Cardiac muscle cell (in vitro differentiated cells and primary cell): ENCODE data around the gene CTNNA2. TPM values are rescaled to one million over a fixed set of nuclear protein-coding genes. Genes with fewer than 3 reads are reported as not detected.
A peak's percentile ranks its signal among the peaks of the same experiment; 100 is the strongest.

Experiments
- DNase-seq, 2 donors: peaks; one replicate each; pipeline versions ENCODE4 v3.0.0 to v3.0.0-alpha.2; 2010 to 2017; ENCODE audit warnings: low read depth in 1 of 2, low spot score in 1 of 2
- H3K27ac ChIP-seq: fragments of 200-600 bp; sonication (generic); 2 replicates; pipeline ENCODE4 v1.5.1; 2016
- H3K27me3 ChIP-seq: fragments of 200-600 bp; sonication (generic); 2 replicates; pipeline ENCODE4 v1.6.0; 2016; ENCODE audit warnings: control low read depth
- H3K36me3 ChIP-seq: fragments of 200-600 bp; sonication (generic); 2 replicates; pipeline ENCODE4 v1.5.1; 2016; ENCODE audit warnings: control low read depth
- H3K4me1 ChIP-seq: fragments of 200-600 bp; sonication (generic); 2 replicates; pipeline ENCODE4 v1.8.1; 2017; ENCODE audit warnings: low read depth, mild to moderate bottlenecking, mixed run types
- H3K4me3 ChIP-seq: fragments of 200-600 bp; sonication (generic); 2 replicates; pipeline ENCODE4 v1.5.1; 2016; ENCODE audit warnings: mild to moderate bottlenecking
- H3K9me3 ChIP-seq: fragments of 200-600 bp; sonication (generic); 2 replicates; pipeline ENCODE4 v1.5.1; 2017; ENCODE audit warnings: low read depth, mild to moderate bottlenecking, control low read depth
- polyA plus RNA-seq: library from polyadenylated mRNA; unstranded; fragments of >200 nt; fragmentation: Nextera tagmentation; extraction: Ambion mirVana; gene quantifications from 2 replicates; pipeline ENCODE4 v1.2.1, GENCODE V29; 2016
- total RNA-seq: library from RNA; depleted of rRNA; stranded (reverse); fragments of >200 nt; gene quantifications from 2 replicates; pipeline ENCODE4 v1.2.3, GENCODE V29; 2016
- TF ChIP-seq, protein P1 (sequence below): IDR thresholded peaks from 2 replicates; pipeline ENCODE4 v1.5.1; 2012; ENCODE audit warnings: low read depth, mild to moderate bottlenecking, low read length

Gene CTNNA2
- total and polyA plus RNA-seq, 2 experiments from 2014 or later, result 7.4 to 17.4 TPM

DNA sequence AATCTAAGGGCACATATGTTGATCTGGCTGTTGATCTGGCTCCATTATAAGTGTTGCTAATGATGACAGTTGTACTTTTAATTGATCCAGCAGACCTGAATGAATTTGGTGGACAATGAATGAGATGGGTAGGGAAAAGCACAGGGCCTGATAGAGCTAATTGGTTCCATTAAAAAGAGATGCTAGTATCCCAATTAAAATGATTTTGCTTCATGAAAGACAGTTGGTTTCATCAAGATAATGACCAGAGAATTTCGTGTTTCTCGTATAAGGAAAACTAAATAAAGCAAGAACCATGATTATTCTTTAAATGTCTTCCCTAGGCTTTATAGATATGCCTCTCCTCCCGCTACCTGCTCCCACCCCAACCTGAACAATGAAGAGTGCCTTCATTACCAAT is 900.3 kb downstream of the CTNNA2 start:
- peaks cover 2% of the 10 kb centered on the region for H3K4me1 ChIP-seq
- no peak for DNase-seq
- no peak overlapping the region for H3K4me3 ChIP-seq
- H3K27me3 ChIP-seq, result no peaks in the 10 kb centered on the region
- H3K36me3 ChIP-seq, result no peaks in the 10 kb centered on the region
- TF ChIP-seq, protein P1, sequence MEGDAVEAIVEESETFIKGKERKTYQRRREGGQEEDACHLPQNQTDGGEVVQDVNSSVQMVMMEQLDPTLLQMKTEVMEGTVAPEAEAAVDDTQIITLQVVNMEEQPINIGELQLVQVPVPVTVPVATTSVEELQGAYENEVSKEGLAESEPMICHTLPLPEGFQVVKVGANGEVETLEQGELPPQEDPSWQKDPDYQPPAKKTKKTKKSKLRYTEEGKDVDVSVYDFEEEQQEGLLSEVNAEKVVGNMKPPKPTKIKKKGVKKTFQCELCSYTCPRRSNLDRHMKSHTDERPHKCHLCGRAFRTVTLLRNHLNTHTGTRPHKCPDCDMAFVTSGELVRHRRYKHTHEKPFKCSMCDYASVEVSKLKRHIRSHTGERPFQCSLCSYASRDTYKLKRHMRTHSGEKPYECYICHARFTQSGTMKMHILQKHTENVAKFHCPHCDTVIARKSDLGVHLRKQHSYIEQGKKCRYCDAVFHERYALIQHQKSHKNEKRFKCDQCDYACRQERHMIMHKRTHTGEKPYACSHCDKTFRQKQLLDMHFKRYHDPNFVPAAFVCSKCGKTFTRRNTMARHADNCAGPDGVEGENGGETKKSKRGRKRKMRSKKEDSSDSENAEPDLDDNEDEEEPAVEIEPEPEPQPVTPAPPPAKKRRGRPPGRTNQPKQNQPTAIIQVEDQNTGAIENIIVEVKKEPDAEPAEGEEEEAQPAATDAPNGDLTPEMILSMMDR, result no peak
- H3K9me3 ChIP-seq, result no peaks in the 10 kb centered on the region
- H3K27ac ChIP-seq, result no peak overlapping the region

DNA sequence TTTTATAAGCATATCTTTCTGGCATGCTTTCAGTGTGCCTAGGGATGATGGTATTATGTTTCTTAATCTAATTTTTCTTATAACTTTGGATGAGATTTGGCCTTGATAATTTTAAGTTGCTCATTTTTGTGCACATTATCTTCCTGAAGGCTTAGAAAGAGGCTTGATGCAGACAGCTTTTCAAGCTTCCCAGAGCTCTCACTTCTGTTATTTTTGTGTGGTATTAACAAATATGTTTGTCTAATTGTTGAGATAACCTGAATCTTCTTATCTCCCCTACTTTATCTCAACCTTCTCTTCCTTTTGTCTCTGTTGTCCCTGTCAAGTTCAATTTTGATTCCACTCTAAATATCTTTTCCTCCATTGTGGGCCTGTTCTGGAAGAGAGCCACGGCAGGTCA is 904.9 kb downstream of the CTNNA2 start:
- H3K36me3 ChIP-seq, result no peaks in the 10 kb centered on the region
- no peaks in the 10 kb centered on the region for H3K9me3 ChIP-seq
- no peak overlapping the region for H3K27ac ChIP-seq
- H3K27me3 ChIP-seq, result no peaks in the 10 kb centered on the region
- DNase-seq, result no peak
- no peak overlapping the region for H3K4me3 ChIP-seq
- TF ChIP-seq, protein P1, result no peak
- H3K4me1 ChIP-seq, result peaks cover 15% of the 10 kb centered on the region

GRCh38 chr2:80420530-80421208 is 907.8 kb downstream of the CTNNA2 start:
- TF ChIP-seq, protein P1, result no peak
- DNase-seq, result peak in 1 of 2 donors; percentile 62
- H3K27me3 ChIP-seq, result no peaks in the 10 kb centered on the region
- peaks cover 15% of the 10 kb centered on the region for H3K4me1 ChIP-seq
- no peak overlapping the region for H3K4me3 ChIP-seq
- no peaks in the 10 kb centered on the region for H3K9me3 ChIP-seq
- H3K27ac ChIP-seq, result peak overlapping the region; percentile 82
- H3K36me3 ChIP-seq, result no peaks in the 10 kb centered on the region

- TF ChIP-seq, protein P1, result no peak
- no peaks in the 10 kb centered on the region for H3K9me3 ChIP-seq
- no peaks in the 10 kb centered on the region for H3K36me3 ChIP-seq
- DNase-seq, result no peak
- H3K27me3 ChIP-seq, result no peaks in the 10 kb centered on the region
- H3K4me1 ChIP-seq, result peaks cover 28% of the 10 kb centered on the region
- no peak overlapping the region for H3K27ac ChIP-seq
- no peak overlapping the region for H3K4me3 ChIP-seq
Measured at GRCh38 chr2:80429251-80429650, 916.4 kb downstream of the CTNNA2 start.

DNA sequence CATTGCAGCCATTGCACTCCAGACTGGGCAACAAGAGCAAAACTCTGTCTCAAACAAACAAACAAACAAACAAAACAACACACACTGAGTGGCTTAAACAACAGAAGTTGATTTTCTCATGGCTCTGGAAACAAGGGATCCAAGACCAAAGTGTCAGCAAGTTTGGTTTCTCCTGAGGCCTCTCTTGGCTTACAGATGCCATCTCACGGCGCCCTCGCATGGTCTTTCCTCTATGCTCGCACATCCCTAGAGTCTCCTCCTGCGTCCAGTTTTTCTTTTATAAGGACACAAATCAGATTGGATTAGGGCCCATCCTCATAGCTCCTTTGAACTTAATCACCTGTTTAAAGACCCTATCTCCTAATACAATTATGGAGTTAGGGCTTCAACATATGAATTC is 925.1 kb downstream of the CTNNA2 start:
- Histone ChIP-seq H3K4me3 (no peak overlapping the region), H3K36me3 (no peaks in the 10 kb centered on the region), H3K27me3 (no peaks in the 10 kb centered on the region), H3K9me3 (no peaks in the 10 kb centered on the region), H3K27ac (no peak overlapping the region), H3K4me1 (peaks cover 12% of the 10 kb centered on the region)
- TF ChIP-seq, protein P1, result no peak
- no peak for DNase-seq

- no peak for DNase-seq
- H3K4me1 ChIP-seq, result peaks cover 4% of the 10 kb centered on the region
- no peaks in the 10 kb centered on the region for H3K9me3 ChIP-seq
- TF ChIP-seq, protein P1, result no peak
- no peaks in the 10 kb centered on the region for H3K36me3 ChIP-seq
- H3K27ac ChIP-seq, result no peak overlapping the region
- H3K27me3 ChIP-seq, result no peaks in the 10 kb centered on the region
- no peak overlapping the region for H3K4me3 ChIP-seq
Measured at GRCh38 chr2:80438686-80439085, 925.8 kb downstream of the CTNNA2 start.
